HCT116 (cell line): ENCODE data around the gene HILPDA. TPM values are rescaled to one million over a fixed set of nuclear protein-coding genes. Genes with fewer than 3 reads are reported as not detected.

Source experiments
- ATAC-seq: fragments of 200-7000 bp; cut with Tn5 transposase; 2 replicates; pipeline ENCODE4 v1.9.1; 2020; ENCODE audit warnings: mild to moderate bottlenecking, moderate library complexity
- BruUV-seq: library from RNA; stranded (reverse); fragments of 400-500 nt; replicated peaks from 2 replicates; lab custom pipeline; 2021; lab: Mats Ljungman, UMichigan
- CTCF ChIA-PET: fragments of 300-600 bp; sonication (Branson Sonifier 250); formaldehyde crosslinking; loops from one replicate; lab custom pipeline; 2021; ENCODE audit warnings: antibody characterized with exemption; lab: Charles Lee
- POLR2A ChIA-PET: fragments of 300-600, 350-600 bp; sonication (Branson Sonifier 250); formaldehyde crosslinking; loops from one replicate; lab custom pipeline; 2021; ENCODE audit warnings: antibody characterized with exemption; lab: Charles Lee
- RAD21 ChIA-PET, 2 experiments: fragments of 300-600 bp; sonication (Branson Sonifier 250); formaldehyde crosslinking; loops; one replicate each; lab custom pipeline; 2023; ENCODE audit warnings: low total read pairs in 2 of 2; ENCODE audit not compliant: uncharacterized antibody in 2 of 2, unreplicated experiment in 2 of 2, low non-redundant PET in 1 of 2; lab: Charles Lee
- DNase-seq: peaks from one replicate; pipeline ENCODE4 v3.0.0-alpha.2; 2010; ENCODE audit warnings: low read depth, low spot score
- H2AFZ ChIP-seq: fragments of 200-600 bp; shearing (Covaris generic), sonication (generic); 2 replicates; pipeline ENCODE4 v1.6.1; 2017; ENCODE audit warnings: low read depth, mixed run types, mixed read lengths, antibody characterized with exemption, low read length; ENCODE audit not compliant: poor library complexity, severe bottlenecking
- H3K27ac ChIP-seq: 2 replicates; pipeline ENCODE4 v1.5.1; 2012; ENCODE audit warnings: low read depth, low read length
- H3K27me3 ChIP-seq: fragments of 200-600 bp; sonication (generic); 2 replicates; pipeline ENCODE4 v1.6.1; 2016; ENCODE audit warnings: mixed run types, low read length, mixed read lengths; ENCODE audit not compliant: insufficient read depth
- H3K36me3 ChIP-seq, 2 experiments: fragments of 200-500 bp in 1 of 2; fragments of 200-600 bp in 1 of 2; sonication (Bioruptor generic) in 1 of 2; sonication (generic) in 1 of 2; 2 replicates each; pipeline versions ENCODE4 v1.5.1 to v1.6.1; 2014 to 2016; ENCODE audit warnings: low read length in 2 of 2, inconsistent platforms in 1 of 2, mixed read lengths in 1 of 2, mixed run types in 1 of 2; ENCODE audit not compliant: insufficient read depth in 2 of 2, control insufficient read depth in 1 of 2
- H3K4me1 ChIP-seq, 2 experiments: fragments of 200-600 bp in 1 of 2; sonication (generic) in 1 of 2; 2 replicates each; pipeline versions ENCODE4 v1.5.1 to v1.6.1; 2012 to 2017; ENCODE audit warnings: low read length in 2 of 2, inconsistent platforms in 1 of 2, mild to moderate bottlenecking in 1 of 2, mixed read lengths in 1 of 2, mixed run types in 1 of 2, moderate library complexity in 1 of 2; ENCODE audit not compliant: insufficient read depth in 2 of 2, control insufficient read depth in 1 of 2
- H3K4me2 ChIP-seq: fragments of 200-600 bp; sonication (generic); 2 replicates; pipeline ENCODE4 v1.6.1; 2017; ENCODE audit warnings: mixed run types, low read length, mixed read lengths
- H3K4me3 ChIP-seq, 2 experiments: fragments of 200-600 bp in 1 of 2; sonication (generic) in 1 of 2; replicated peaks in 1 of 2; 2 replicates each; pipeline ENCODE4 v1.5.1; 2011 to 2016; ENCODE audit warnings: low read length in 2 of 2, control low read depth in 1 of 2, low read depth in 1 of 2, mild to moderate bottlenecking in 1 of 2, mixed read lengths in 1 of 2, mixed run types in 1 of 2
- H3K79me2 ChIP-seq: fragments of 200-600 bp; sonication (generic); 2 replicates; pipeline ENCODE4 v1.6.1; 2017; ENCODE audit warnings: mild to moderate bottlenecking, mixed run types, low read length, moderate library complexity, mixed read lengths; ENCODE audit not compliant: insufficient read depth
- H3K9ac ChIP-seq: fragments of 200-600 bp; sonication (generic); 2 replicates; pipeline ENCODE4 v1.6.1; 2016; ENCODE audit warnings: low read length, mixed read lengths
- H3K9me2 ChIP-seq: fragments of 200-600 bp; sonication (generic), shearing (Covaris generic); 2 replicates; pipeline ENCODE4 v1.6.1; 2017; ENCODE audit warnings: mixed run types, mild to moderate bottlenecking, moderate library complexity; ENCODE audit not compliant: insufficient read depth
- H3K9me3 ChIP-seq, 2 experiments: fragments of 200-500 bp in 1 of 2; fragments of 200-600 bp in 1 of 2; sonication (Bioruptor generic) in 1 of 2; sonication (generic) in 1 of 2; 2 replicates each; pipeline ENCODE4 v1.6.1; 2014 to 2017; ENCODE audit warnings: low read length in 2 of 2, mixed read lengths in 2 of 2, inconsistent platforms in 1 of 2, low read depth in 1 of 2, mild to moderate bottlenecking in 1 of 2, mixed run types in 1 of 2, moderate library complexity in 1 of 2; ENCODE audit not compliant: control insufficient read depth in 1 of 2, insufficient read depth in 1 of 2
- H4K20me1 ChIP-seq: fragments of 200-600 bp; sonication (generic), shearing (Covaris generic); 2 replicates; pipeline ENCODE4 v1.6.1; 2017; ENCODE audit warnings: mixed run types, mild to moderate bottlenecking, moderate library complexity; ENCODE audit not compliant: insufficient read depth
- EGR1 ChIP-seq: IDR thresholded peaks from 2 replicates; pipeline ENCODE4 v1.6.1; 2012; ENCODE audit warnings: low read depth
- EZH2phosphoT487 ChIP-seq: fragments of 200-600 bp; IDR thresholded peaks from 2 replicates; pipeline ENCODE4 v1.6.1; 2018; ENCODE audit warnings: antibody characterized with exemption, borderline replicate concordance
- SP1 ChIP-seq: IDR thresholded peaks from 2 replicates; pipeline ENCODE4 v1.6.1; 2012; ENCODE audit warnings: low read depth
- intact Hi-C: fragments of 100-400 bp; cut with micrococcal nuclease; formaldehyde crosslinking; loops from 2 replicates; pipeline ENCODE4 v1.10.0; 2022
- total RNA-seq: library from RNA; stranded (reverse); gene quantifications from one replicate; pipeline ENCODE4 v1.2.1, GENCODE V29; 2021; ENCODE audit not compliant: unreplicated experiment
- TF ChIP-seq, protein P1 (sequence below): IDR thresholded peaks from 2 replicates; pipeline ENCODE4 v1.6.1; 2012

The HILPDA gene
- total RNA-seq, 1 experiment from 2014 or later = 32.8 TPM

DNA sequence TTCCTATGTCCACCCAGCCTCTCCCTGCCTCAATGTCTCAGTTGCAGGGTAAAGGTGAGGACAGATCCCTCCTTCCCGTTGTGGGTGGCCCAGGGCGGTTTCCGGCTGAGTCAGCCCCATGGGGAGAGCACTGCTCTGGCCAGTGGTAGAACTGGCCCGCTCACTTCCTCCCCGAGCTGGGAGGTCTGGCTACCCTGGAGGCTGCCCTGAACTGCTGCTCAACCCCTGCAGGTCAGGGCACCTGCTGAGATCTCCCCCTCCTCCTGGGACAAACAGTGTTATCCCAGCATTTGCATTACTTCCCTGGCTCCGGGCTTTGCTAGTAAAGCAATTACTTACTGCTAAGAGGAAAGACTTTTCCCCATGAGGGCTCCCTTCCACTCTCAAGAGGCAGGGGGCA, 24.5 kb upstream of the HILPDA start:
- Histone ChIP-seq H3K9ac (no peak overlapping the region), H3K9me3 (no peaks in the 10 kb centered on the region), H3K27ac (no peak overlapping the region), H2AFZ (no peak overlapping the region), H3K79me2 (no peaks in the 10 kb centered on the region), H3K4me3 (no peak overlapping the region), H3K4me1 (peaks cover 0 to 14% of the 10 kb centered on the region in 2 experiments; a peak in 1 of 4 replicates), H3K9me2 (no peaks in the 10 kb centered on the region), H3K36me3 (no peaks in the 10 kb centered on the region), H3K27me3 (no peaks in the 10 kb centered on the region), H4K20me1 (no peaks in the 10 kb centered on the region), H3K4me2 (peak overlapping the region; percentile 34; the same call in 1 of the 2 replicates)
- ChIA-PET RAD21 (no interaction called here), POLR2A (no interaction called here), CTCF (interaction anchor here (1.7 kb wide), 1 partner anchor 29 kb away, joined by 6 read pairs; no protein-coding TSS in a partner anchor)
- intact Hi-C loops = no loop called here
- ATAC-seq (peak; percentile 56), DNase-seq (no peak)
- TF ChIP-seq, protein P1, sequence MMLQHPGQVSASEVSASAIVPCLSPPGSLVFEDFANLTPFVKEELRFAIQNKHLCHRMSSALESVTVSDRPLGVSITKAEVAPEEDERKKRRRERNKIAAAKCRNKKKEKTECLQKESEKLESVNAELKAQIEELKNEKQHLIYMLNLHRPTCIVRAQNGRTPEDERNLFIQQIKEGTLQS = no peak
- TF ChIP-seq SP1 = peak; percentile 33; the same call in 1 of the 2 replicates
- BruUV-seq = no TSS peak

DNA sequence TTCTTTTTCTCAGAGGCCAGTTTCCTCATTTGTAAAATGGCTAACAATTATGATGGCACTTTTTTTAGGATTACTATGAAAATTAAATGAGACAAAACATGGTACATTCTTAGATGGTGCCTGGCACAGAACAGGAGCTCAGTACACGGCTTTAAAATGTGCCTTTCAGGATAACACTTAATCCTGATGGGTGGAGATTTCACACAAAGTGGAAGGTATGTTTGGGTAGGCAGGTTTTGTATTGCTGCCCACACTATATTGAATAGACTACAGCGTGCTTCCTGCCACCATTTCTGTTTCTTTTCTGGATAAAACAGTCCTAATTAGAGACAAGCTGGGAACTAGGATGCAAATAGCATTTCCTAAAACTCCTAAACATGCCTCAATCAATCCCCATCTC, 23.9 kb upstream of the HILPDA start:
- H3K36me3 ChIP-seq = no peaks in the 10 kb centered on the region
- no peak overlapping the region for H3K27ac ChIP-seq
- no peak overlapping the region for H3K4me3 ChIP-seq
- BruUV-seq = no TSS peak
- intact Hi-C loops = no loop called here
- ChIA-PET CTCF (interaction anchor here (1.7 kb wide), 1 partner anchor 28 kb away, joined by 6 read pairs; no protein-coding TSS in a partner anchor), POLR2A (no interaction called here), RAD21 (no interaction called here)
- no peaks in the 10 kb centered on the region for H3K27me3 ChIP-seq
- H3K9ac ChIP-seq = no peak overlapping the region
- no peaks in the 10 kb centered on the region for H3K79me2 ChIP-seq
- no peaks in the 10 kb centered on the region for H3K9me3 ChIP-seq
- TF ChIP-seq EGR1 (no peak), EZH2phosphoT487 (no peak)
- H4K20me1 ChIP-seq = no peaks in the 10 kb centered on the region
- H3K9me2 ChIP-seq = no peaks in the 10 kb centered on the region
- no peak overlapping the region for H3K4me2 ChIP-seq
- DNase-seq (no peak), ATAC-seq (no peak)
- H2AFZ ChIP-seq = no peak overlapping the region
- peaks cover 0 to 14% of the 10 kb centered on the region in 2 experiments; a peak in 1 of 4 replicates for H3K4me1 ChIP-seq
